MM.1S (cell line): ENCODE data around the gene NOP14.

Experiments
- DNase-seq: peaks from one replicate; pipeline ENCODE4 v3.0.0-alpha.2; 2015
- H2AFZ ChIP-seq: fragments of 300-600 bp; sonication (generic); 2 replicates; pipeline ENCODE4 v1.6.0; 2016; ENCODE audit warnings: antibody characterized with exemption, low read length
- H3F3A ChIP-seq: fragments of 300-600 bp; sonication (generic); 2 replicates; pipeline ENCODE4 v1.6.1; 2016; ENCODE audit warnings: mild to moderate bottlenecking, antibody characterized with exemption, low read length, moderate library complexity, mixed read lengths; ENCODE audit not compliant: insufficient read depth
- H3K27ac ChIP-seq: fragments of 300-600 bp; sonication (generic); 2 replicates; pipeline ENCODE4 v1.5.1; 2016; ENCODE audit warnings: mild to moderate bottlenecking, low read length
- H3K27me3 ChIP-seq: fragments of 300-600 bp; sonication (generic); replicated peaks from 2 replicates; pipeline ENCODE4 v1.6.0; 2016; ENCODE audit warnings: low read length; ENCODE audit not compliant: insufficient read depth
- H3K36me3 ChIP-seq: fragments of 300-600 bp; sonication (generic); replicated peaks from 2 replicates; pipeline ENCODE4 v1.6.1; 2016; ENCODE audit warnings: mild to moderate bottlenecking, low read length, mixed read lengths; ENCODE audit not compliant: insufficient read depth
- H3K4me1 ChIP-seq: fragments of 300-600 bp; sonication (generic); 2 replicates; pipeline ENCODE4 v1.6.1; 2016; ENCODE audit warnings: low read length, mixed read lengths
- H3K4me2 ChIP-seq: fragments of 300-600 bp; sonication (generic); 2 replicates; pipeline ENCODE4 v1.6.0; 2016; ENCODE audit warnings: low read depth, low read length
- H3K4me3 ChIP-seq: fragments of 300-600 bp; sonication (generic); 2 replicates; pipeline ENCODE4 v1.5.1; 2016; ENCODE audit warnings: low read length, mixed read lengths
- H3K79me2 ChIP-seq: fragments of 300-600 bp; sonication (generic); 2 replicates; pipeline ENCODE4 v1.6.1; 2016; ENCODE audit warnings: mixed run types, low read length, mixed read lengths
- H3K9ac ChIP-seq: fragments of 300-600 bp; sonication (generic); 2 replicates; pipeline ENCODE4 v1.6.1; 2016; ENCODE audit warnings: low read length, mixed read lengths
- H3K9me2 ChIP-seq: fragments of 300-600 bp; sonication (generic); replicated peaks from 2 replicates; pipeline ENCODE4 v1.6.1; 2016; ENCODE audit warnings: mild to moderate bottlenecking, low read length, mixed read lengths; ENCODE audit not compliant: insufficient read depth
- H3K9me3 ChIP-seq: fragments of 300-600 bp; sonication (generic); replicated peaks from 2 replicates; pipeline ENCODE4 v1.6.1; 2016; ENCODE audit warnings: mild to moderate bottlenecking, low read length, mixed read lengths; ENCODE audit not compliant: insufficient read depth
- H4K20me1 ChIP-seq: fragments of 300-600 bp; sonication (generic); 2 replicates; pipeline ENCODE4 v1.6.1; 2016; ENCODE audit warnings: mild to moderate bottlenecking, low read length, moderate library complexity, mixed read lengths; ENCODE audit not compliant: insufficient read depth
- EZH2 ChIP-seq: fragments of 300-600 bp; sonication (generic); optimal IDR thresholded peaks from 2 replicates; pipeline ENCODE3; 2017; ENCODE audit warnings: low read depth, mild to moderate bottlenecking, antibody characterized with exemption, low read length, mixed read lengths
- EZH2phosphoT487 ChIP-seq: fragments of 300-600 bp; sonication (generic); IDR thresholded peaks from 2 replicates; pipeline ENCODE4 v1.6.1; 2018; ENCODE audit warnings: antibody characterized with exemption, low read length
- TF ChIP-seq, protein P1 (sequence below): fragments of 300-600 bp; sonication (generic); IDR thresholded peaks from 2 replicates; pipeline ENCODE4 v1.5.1; 2016; ENCODE audit warnings: antibody characterized with exemption, low read length, mixed read lengths

NOP14 gene

DNA sequence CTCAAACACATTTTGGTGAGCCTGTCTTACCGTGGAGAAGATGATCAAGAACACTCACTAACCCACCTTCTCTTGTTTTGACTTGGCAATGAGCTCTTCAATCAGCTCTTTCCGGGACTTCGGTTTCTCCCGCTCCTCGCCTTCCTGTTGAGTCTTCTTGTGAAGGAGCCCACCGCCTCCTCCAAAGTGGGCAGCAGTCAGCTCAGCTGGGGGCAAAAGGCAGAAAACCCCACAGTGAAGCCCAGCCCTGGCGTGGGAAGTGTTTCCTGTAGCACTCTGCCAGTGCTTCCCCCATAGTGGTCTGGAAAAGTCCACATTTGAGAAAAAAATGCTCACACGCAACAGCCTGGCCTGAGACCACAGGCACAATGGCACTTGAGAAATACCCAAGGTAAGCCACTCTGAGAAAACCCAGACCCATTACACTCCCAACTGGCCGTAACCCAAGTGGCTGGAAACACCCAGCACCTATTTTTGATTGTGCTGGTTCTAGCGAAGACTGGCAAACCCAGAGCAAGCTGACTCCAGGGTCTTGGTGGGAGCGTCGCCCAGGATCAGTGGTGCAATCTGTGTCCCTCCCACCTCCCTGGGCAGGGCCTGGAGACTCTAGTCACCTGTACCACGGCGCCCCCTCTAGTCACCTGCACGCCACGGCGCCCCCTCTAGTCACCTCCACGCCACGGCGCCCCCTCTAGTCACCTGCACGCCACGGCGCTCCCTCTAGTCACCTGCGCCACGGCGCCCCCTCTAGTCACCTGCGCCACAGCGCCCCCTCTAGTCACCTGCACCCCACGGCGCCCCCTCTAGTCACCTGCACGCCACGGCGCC lies 8.6 kb downstream of the NOP14 start:
- H3K4me1 ChIP-seq = no peaks in the 10 kb centered on the region; the same call in 1 of the 2 replicates
- peaks cover 25% of the 10 kb centered on the region for H3F3A ChIP-seq
- no peak overlapping the region for H3K9ac ChIP-seq
- H3K36me3 ChIP-seq = peaks cover 32% of the 10 kb centered on the region
- no peak overlapping the region for H3K4me2 ChIP-seq
- H2AFZ ChIP-seq = no peak overlapping the region
- H3K9me3 ChIP-seq = no peaks in the 10 kb centered on the region
- H3K27me3 ChIP-seq = no peaks in the 10 kb centered on the region
- peaks cover 22% of the 10 kb centered on the region for H4K20me1 ChIP-seq
- DNase-seq = peak; percentile 23
- peaks cover 48% of the 10 kb centered on the region for H3K79me2 ChIP-seq
- TF ChIP-seq EZH2phosphoT487 = no peak
- TF ChIP-seq EZH2 = no peak
- TF ChIP-seq, protein P1, sequence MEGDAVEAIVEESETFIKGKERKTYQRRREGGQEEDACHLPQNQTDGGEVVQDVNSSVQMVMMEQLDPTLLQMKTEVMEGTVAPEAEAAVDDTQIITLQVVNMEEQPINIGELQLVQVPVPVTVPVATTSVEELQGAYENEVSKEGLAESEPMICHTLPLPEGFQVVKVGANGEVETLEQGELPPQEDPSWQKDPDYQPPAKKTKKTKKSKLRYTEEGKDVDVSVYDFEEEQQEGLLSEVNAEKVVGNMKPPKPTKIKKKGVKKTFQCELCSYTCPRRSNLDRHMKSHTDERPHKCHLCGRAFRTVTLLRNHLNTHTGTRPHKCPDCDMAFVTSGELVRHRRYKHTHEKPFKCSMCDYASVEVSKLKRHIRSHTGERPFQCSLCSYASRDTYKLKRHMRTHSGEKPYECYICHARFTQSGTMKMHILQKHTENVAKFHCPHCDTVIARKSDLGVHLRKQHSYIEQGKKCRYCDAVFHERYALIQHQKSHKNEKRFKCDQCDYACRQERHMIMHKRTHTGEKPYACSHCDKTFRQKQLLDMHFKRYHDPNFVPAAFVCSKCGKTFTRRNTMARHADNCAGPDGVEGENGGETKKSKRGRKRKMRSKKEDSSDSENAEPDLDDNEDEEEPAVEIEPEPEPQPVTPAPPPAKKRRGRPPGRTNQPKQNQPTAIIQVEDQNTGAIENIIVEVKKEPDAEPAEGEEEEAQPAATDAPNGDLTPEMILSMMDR = no peak
- no peaks in the 10 kb centered on the region for H3K9me2 ChIP-seq
- no peak overlapping the region for H3K4me3 ChIP-seq
- H3K27ac ChIP-seq = no peak overlapping the region

DNA sequence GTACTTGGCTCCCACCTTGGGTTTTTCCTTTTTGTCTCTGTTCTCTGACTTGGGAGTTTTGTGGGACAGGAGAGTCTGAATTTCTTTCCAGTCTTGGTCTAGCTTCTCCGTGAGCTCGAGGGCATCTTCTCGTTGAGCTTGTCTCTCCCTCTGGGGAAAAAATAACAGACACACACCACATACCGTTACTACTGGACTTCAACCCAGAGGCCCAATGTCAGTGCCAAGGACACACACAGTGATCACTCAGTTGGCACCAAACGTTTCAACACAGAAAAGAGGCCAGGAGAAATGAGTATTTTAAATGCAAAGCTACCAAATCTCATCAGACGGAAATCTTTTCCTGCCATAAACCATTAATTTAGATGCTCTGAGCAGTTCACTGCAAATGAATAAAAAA lies 9.7 kb downstream of the NOP14 start:
- no peak for DNase-seq
- Histone ChIP-seq H3K27ac (no peak overlapping the region), H3K9me2 (no peaks in the 10 kb centered on the region), H3K4me2 (no peak overlapping the region), H3K27me3 (no peaks in the 10 kb centered on the region), H4K20me1 (peaks cover 15% of the 10 kb centered on the region), H3K4me3 (no peak overlapping the region), H3K9me3 (no peaks in the 10 kb centered on the region), H3K9ac (no peak overlapping the region), H3K4me1 (no peaks in the 10 kb centered on the region), H2AFZ (no peak overlapping the region), H3K79me2 (peaks cover 43% of the 10 kb centered on the region), H3K36me3 (peaks cover 37% of the 10 kb centered on the region), H3F3A (peaks cover 25% of the 10 kb centered on the region)
- no peak for TF ChIP-seq EZH2
- no peak for TF ChIP-seq EZH2phosphoT487
- TF ChIP-seq, protein P1 = no peak

DNA sequence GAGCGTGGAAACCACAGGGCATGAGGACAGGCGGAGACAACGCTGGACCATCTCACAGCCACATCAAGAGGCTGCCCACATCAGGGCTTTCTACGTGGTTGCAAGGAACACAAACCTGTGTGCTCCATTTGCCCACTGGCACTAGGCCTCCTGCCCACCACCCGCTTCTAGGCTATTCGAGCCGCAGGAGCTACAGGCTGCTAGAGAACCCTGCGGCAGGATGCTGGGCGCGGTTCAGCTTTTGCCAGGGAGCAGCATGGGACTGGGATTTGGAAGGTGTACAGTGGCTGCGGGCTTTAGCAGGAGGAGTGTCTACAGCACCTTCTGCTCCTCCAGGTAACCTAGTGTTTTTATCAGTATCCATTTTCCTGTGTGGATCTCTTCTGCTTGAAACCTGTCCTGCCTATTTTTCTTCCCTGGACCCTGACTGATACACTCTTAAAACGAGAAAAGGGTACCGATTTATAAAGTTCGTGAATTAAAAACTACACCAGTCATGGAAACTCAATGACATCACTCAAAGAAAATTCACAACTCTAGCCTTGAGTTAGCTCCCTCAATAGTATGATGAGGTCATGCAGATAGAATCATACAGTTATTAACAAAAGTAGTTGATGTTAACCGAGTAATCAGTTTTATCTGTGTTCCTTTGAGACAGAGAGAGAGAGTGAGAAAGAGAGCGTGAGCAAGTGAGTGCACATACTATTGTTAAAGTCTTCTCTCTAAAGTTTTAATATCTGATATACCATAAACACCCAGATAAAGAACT lies 12.8 kb downstream of the NOP14 start:
- H3K4me3 ChIP-seq = no peak overlapping the region
- 0 out of 2 replicates have a peak, but pooled peaks cover under 1% of the 10 kb centered on the region for H4K20me1 ChIP-seq
- H3K9ac ChIP-seq = no peak overlapping the region
- no peak overlapping the region for H2AFZ ChIP-seq
- no peak overlapping the region for H3K27ac ChIP-seq
- H3K4me2 ChIP-seq = no peak overlapping the region
- no peaks in the 10 kb centered on the region for H3K9me3 ChIP-seq
- TF ChIP-seq, protein P1 = no peak
- TF ChIP-seq EZH2phosphoT487 = no peak
- no peak for TF ChIP-seq EZH2
- H3K9me2 ChIP-seq = no peaks in the 10 kb centered on the region
- no peaks in the 10 kb centered on the region for H3K4me1 ChIP-seq
- H3K79me2 ChIP-seq = peaks cover 28% of the 10 kb centered on the region
- H3K36me3 ChIP-seq = peaks cover 22% of the 10 kb centered on the region
- peaks cover 11% of the 10 kb centered on the region for H3F3A ChIP-seq
- no peak for DNase-seq
- H3K27me3 ChIP-seq = no peaks in the 10 kb centered on the region
